Choroid plexus epithelial cell (primary cell): ENCODE results near the gene CKMT2.

Experiments used
- DNase-seq: peaks from one replicate; pipeline ENCODE4 v3.0.0-alpha.2; 2010; ENCODE audit warnings: low read depth
- H3K4me3 ChIP-seq: 2 replicates; pipeline ENCODE4 v1.5.1; 2011; ENCODE audit warnings: low read depth, mild to moderate bottlenecking, control low read depth, low read length, moderate library complexity
- TF ChIP-seq, protein P1 (sequence below): conservative IDR thresholded peaks from 2 replicates; pipeline ENCODE4 v1.5.1; 2011; ENCODE audit warnings: low read depth, mild to moderate bottlenecking, control low read depth, inconsistent platforms, low read length, moderate library complexity

Gene CKMT2

DNA sequence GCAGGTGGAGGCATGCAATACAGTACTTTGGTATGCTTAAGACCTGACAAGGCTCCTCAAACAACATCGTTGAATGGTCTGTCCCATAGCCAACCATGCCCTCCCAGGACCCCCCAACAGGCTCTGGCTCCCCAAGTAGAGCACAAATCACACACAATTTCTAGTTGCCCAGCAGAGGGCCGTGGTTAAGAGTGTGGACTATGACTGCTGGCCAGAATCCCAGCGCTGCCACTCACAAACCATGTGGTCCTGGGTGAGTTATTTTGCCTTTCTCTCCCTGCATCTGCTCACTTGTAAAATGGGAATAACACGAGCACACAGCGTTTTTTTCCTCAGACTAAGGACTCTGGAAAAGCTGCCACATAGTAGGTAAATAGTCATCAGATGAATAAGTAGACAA, 6.5 kb downstream of the CKMT2 start:
- TF ChIP-seq, protein P1, sequence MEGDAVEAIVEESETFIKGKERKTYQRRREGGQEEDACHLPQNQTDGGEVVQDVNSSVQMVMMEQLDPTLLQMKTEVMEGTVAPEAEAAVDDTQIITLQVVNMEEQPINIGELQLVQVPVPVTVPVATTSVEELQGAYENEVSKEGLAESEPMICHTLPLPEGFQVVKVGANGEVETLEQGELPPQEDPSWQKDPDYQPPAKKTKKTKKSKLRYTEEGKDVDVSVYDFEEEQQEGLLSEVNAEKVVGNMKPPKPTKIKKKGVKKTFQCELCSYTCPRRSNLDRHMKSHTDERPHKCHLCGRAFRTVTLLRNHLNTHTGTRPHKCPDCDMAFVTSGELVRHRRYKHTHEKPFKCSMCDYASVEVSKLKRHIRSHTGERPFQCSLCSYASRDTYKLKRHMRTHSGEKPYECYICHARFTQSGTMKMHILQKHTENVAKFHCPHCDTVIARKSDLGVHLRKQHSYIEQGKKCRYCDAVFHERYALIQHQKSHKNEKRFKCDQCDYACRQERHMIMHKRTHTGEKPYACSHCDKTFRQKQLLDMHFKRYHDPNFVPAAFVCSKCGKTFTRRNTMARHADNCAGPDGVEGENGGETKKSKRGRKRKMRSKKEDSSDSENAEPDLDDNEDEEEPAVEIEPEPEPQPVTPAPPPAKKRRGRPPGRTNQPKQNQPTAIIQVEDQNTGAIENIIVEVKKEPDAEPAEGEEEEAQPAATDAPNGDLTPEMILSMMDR, result peak; percentile 26
- H3K4me3 ChIP-seq, result no peak overlapping the region
- peak; percentile 21 for DNase-seq

- H3K4me3 ChIP-seq, result no peak overlapping the region
- TF ChIP-seq, protein P1, result no peak
- DNase-seq, result no peak
Observed at GRCh38 chr5:81241001-81241400, 7.9 kb downstream of the CKMT2 start.

DNA sequence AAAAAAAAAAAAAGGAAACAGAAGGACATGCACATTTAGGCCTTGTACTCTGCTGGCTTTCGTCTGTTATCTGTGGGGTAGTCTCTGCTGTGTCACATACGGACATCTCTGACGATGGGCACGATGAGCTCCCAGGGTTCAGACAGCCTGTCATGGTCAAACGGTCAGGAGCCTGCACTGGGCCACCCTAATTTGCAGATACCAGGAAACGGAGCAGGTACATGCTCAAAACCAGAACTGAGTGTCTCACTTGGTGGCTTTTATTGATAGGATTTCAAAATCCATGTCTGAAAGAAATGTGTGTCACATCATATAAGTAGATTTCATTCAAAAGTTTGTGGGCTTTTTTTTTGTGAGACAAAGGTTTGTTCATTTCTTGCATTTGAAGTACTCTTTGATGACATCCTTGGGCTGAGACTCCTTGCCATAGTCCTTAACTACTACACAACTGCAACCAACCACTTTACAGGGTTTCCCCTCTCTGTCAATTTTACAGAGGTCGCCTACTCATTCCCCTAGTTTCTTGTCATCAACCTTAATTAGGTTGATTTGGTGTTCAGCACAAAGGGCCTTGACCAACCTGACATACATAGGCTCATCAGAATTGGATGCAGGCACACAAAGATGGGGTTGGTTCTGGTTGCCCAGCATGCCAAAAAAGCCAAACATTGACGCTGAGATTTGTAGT, 9.0 kb downstream of the CKMT2 start:
- H3K4me3 ChIP-seq, result no peak overlapping the region
- DNase-seq, result no peak
- TF ChIP-seq, protein P1, result no peak

GRCh38 chr5:81242906-81243436, 9.8 kb downstream of the CKMT2 start:
- TF ChIP-seq, protein P1, result peak; percentile 28
- H3K4me3 ChIP-seq, result no peak overlapping the region
- no peak for DNase-seq

- TF ChIP-seq, protein P1, result no peak
- no peak overlapping the region for H3K4me3 ChIP-seq
- DNase-seq, result no peak
Observed at GRCh38 chr5:81244451-81244850, 11.3 kb downstream of the CKMT2 start.

DNA sequence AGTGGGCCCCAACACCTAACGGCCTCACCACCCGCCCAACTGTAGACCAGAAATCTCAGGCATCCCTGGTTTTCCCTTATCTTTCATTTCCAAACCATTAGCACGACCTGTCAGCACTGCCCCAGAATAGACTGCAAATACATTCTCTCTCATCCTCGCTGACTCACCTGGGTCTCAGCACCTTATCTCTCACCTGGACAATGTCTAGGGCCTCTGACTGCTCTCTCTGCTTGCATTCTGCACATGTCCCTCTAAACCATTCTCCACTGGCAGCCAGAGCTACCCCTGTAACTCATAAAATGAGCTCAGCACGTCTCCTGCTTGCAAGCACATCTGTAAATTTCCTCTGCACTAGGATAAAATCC, 12.7 kb downstream of the CKMT2 start:
- H3K4me3 ChIP-seq, result no peak overlapping the region
- no peak for DNase-seq
- TF ChIP-seq, protein P1, result no peak

- H3K4me3 ChIP-seq, result no peak overlapping the region
- DNase-seq, result no peak
- TF ChIP-seq, protein P1, result no peak
Observed at GRCh38 chr5:81246697-81247096, 13.6 kb downstream of the CKMT2 start.
